GM12878 (cell line): Measurements from ENCODE around the gene RALBP1. TPM values are rescaled to one million over a fixed set of nuclear protein-coding genes. Genes with fewer than 3 reads are reported as not detected.

Experiments used
- ATAC-seq: fragments of 200-7000 bp; cut with Tn5 transposase; 3 replicates; pipeline ENCODE4 v1.9.1; 2020; ENCODE audit warnings: mild to moderate bottlenecking, moderate library complexity
- BruUV-seq: library from RNA; stranded (reverse); fragments of 400-500 nt; replicated peaks from 2 replicates; lab custom pipeline; 2021; lab: Mats Ljungman, UMichigan
- CTCF ChIA-PET: fragments of 300-600 bp; sonication (Branson Sonifier 250); formaldehyde crosslinking; extraction: SDS; loops from one replicate; lab custom pipeline; 2021; ENCODE audit warnings: inconsistent platforms; lab: Yijun Ruan, JAX
- POLR2A ChIA-PET: fragments of 350-600 bp; formaldehyde crosslinking; extraction: SDS; loops from one replicate; lab custom pipeline; 2021; ENCODE audit warnings: inconsistent platforms; lab: Charles Lee
- RAD21 ChIA-PET: fragments of 300-600 bp; sonication (Branson Sonifier 250); formaldehyde crosslinking; loops from one replicate; lab custom pipeline; 2023; ENCODE audit warnings: antibody characterized with exemption; ENCODE audit not compliant: unreplicated experiment; lab: Charles Lee
- SMC1A ChIA-PET: fragments of 300-600 bp; sonication (Branson Sonifier 250); formaldehyde crosslinking; loops from one replicate; lab custom pipeline; 2023; ENCODE audit not compliant: unreplicated experiment, uncharacterized antibody; lab: Charles Lee
- DNase-seq: peaks from one replicate; pipeline ENCODE4 v3.0.0-alpha.2; 2011; ENCODE audit warnings: low read depth, low spot score
- FAIRE-seq: peaks from 3 replicates; lab custom pipeline; 2011; peaks lifted over from hg19 to GRCh38; lab: Jason Lieb, UNC
- H2AFZ ChIP-seq: 2 replicates; pipeline ENCODE4 v1.6.0; 2011; ENCODE audit warnings: low read depth, low read length, control low read depth; ENCODE audit not compliant: control insufficient read depth
- H3K27ac ChIP-seq: 2 replicates; pipeline ENCODE4 v1.5.1; 2011; ENCODE audit warnings: control low read depth; ENCODE audit not compliant: control insufficient read depth, insufficient read depth
- H3K27me3 ChIP-seq, 2 experiments: replicated peaks in 1 of 2; 2 replicates each; pipeline versions ENCODE4 v1.6.0 to v1.6.1; 2011; ENCODE audit warnings: low read length in 1 of 2; ENCODE audit not compliant: control insufficient read depth in 2 of 2, insufficient read depth in 2 of 2
- H3K36me3 ChIP-seq, 2 experiments: 2 replicates each; pipeline ENCODE4 v1.5.1; 2011; ENCODE audit warnings: low read length in 1 of 2; ENCODE audit not compliant: control insufficient read depth in 2 of 2, insufficient read depth in 2 of 2
- H3K4me1 ChIP-seq: 2 replicates; pipeline ENCODE4 v1.6.1; 2011; ENCODE audit warnings: mild to moderate bottlenecking, low read length, moderate library complexity, mixed read lengths; ENCODE audit not compliant: control insufficient read depth, insufficient read depth
- H3K4me2 ChIP-seq: 2 replicates; pipeline ENCODE4 v1.6.0; 2011; ENCODE audit warnings: control low read depth; ENCODE audit not compliant: control insufficient read depth, insufficient read depth
- H3K4me3 ChIP-seq: fragments of 200-600 bp; sonication (generic); 2 replicates; pipeline ENCODE4 v1.5.1; 2016
- H3K79me2 ChIP-seq: 2 replicates; pipeline ENCODE4 v1.6.0; 2011; ENCODE audit warnings: low read length; ENCODE audit not compliant: control insufficient read depth, insufficient read depth
- H3K9ac ChIP-seq: 2 replicates; pipeline ENCODE4 v1.8.0; 2011; ENCODE audit warnings: low read length, control low read depth, mixed read lengths; ENCODE audit not compliant: control insufficient read depth, insufficient read depth
- H3K9me3 ChIP-seq: replicated peaks from 3 replicates; pipeline ENCODE4 v1.5.1; 2011; ENCODE audit warnings: mild to moderate bottlenecking, low read length; ENCODE audit not compliant: control insufficient read depth, insufficient read depth
- H4K20me1 ChIP-seq: 2 replicates; pipeline ENCODE4 v1.6.0; 2011; ENCODE audit not compliant: control insufficient read depth, insufficient read depth
- ASH2L ChIP-seq: fragments of 300-600, 200-600 bp; sonication (generic); IDR thresholded peaks from 2 replicates; pipeline ENCODE4 v1.6.1; 2017; ENCODE audit warnings: low read depth, mild to moderate bottlenecking, borderline replicate concordance
- ATF3 ChIP-seq: IDR thresholded peaks from 2 replicates; pipeline ENCODE4 v1.6.1; 2011; ENCODE audit warnings: low read depth, mild to moderate bottlenecking, low read length, moderate library complexity, borderline replicate concordance; ENCODE audit errors: extremely low read depth
- E2F4 ChIP-seq: IDR thresholded peaks from 2 replicates; pipeline ENCODE4 v1.6.1; 2012; ENCODE audit warnings: low read depth, low read length, improper control_type of control experiment
- IKZF1 ChIP-seq: fragments of 450-650 bp; conservative IDR thresholded peaks from 2 replicates; pipeline ENCODE4 v1.6.1; 2017; ENCODE audit warnings: antibody characterized with exemption, mild to moderate bottlenecking
- KLF5 ChIP-seq: fragments of 450-650 bp; IDR thresholded peaks from 2 replicates; pipeline ENCODE4 v1.6.1; 2014; ENCODE audit warnings: mild to moderate bottlenecking; ENCODE audit not compliant: partially characterized antibody
- NFXL1 ChIP-seq: fragments of 450-650 bp; IDR thresholded peaks from 2 replicates; pipeline ENCODE4 v1.6.1; 2017; ENCODE audit warnings: antibody characterized with exemption, mild to moderate bottlenecking, borderline replicate concordance
- SREBF1 ChIP-seq: IDR thresholded peaks from 2 replicates; pipeline ENCODE4 v1.6.1; 2012; ENCODE audit warnings: mild to moderate bottlenecking, low read length
- SUZ12 ChIP-seq: fragments of 200-600 bp; sonication (generic); IDR thresholded peaks from one replicate; pipeline ENCODE4 v1.6.1; 2018; ENCODE audit warnings: antibody characterized with exemption, mild to moderate bottlenecking; ENCODE audit not compliant: unreplicated experiment
- TCF7 ChIP-seq: IDR thresholded peaks from 2 replicates; pipeline ENCODE4 v1.6.1; 2014; ENCODE audit warnings: antibody characterized with exemption, borderline replicate concordance
- ZBED1 ChIP-seq: IDR thresholded peaks from 2 replicates; pipeline ENCODE4 v1.6.1; 2016; ENCODE audit warnings: borderline replicate concordance
- WGBS: methylation state at CpG from one replicate; pipeline ENCODE4 v1.1.6; 2016; ENCODE audit warnings: low lambda C conversion rate; ENCODE audit not compliant: insufficient replicate concordance, insufficient coverage; ENCODE audit errors: missing lambda C conversion rate; 5-methylcytosine and 5-hydroxymethylcytosine counted together
- in situ Hi-C: fragments of 300-500 bp; cut with MboI; formaldehyde crosslinking; loops from 9 replicates; pipeline ENCODE4 v1.14.3; 2018; ENCODE audit warnings: mixed read lengths
- intact Hi-C: fragments of 100-400 bp; cut with micrococcal nuclease; formaldehyde crosslinking; loops from one replicate; pipeline ENCODE4 v1.14.2; 2022; ENCODE audit not compliant: unreplicated experiment
- polyA plus RNA-seq, 11 experiments: library from polyadenylated mRNA; depleted of rRNA in 4 of 11; unstranded in 6 of 11; stranded (reverse) in 5 of 11; fragments of >200 nt; fragmentation: Nextera tagmentation in 4 of 11; fragmentation: Illumina TruSeq in 1 of 11; extraction: Ambion mirVana in 4 of 11; extraction: Trizol in 1 of 11; gene quantifications; 1 replicate in 1 of 11; 2 replicates in 10 of 11; pipeline versions ENCODE4 v1.2.1 to v1.2.3, GENCODE V29; 2011 to 2016; ENCODE audit warnings: inconsistent platforms in 2 of 11, missing spikeins in 2 of 11, low read depth in 1 of 11
- total RNA-seq, 4 experiments: library from RNA; depleted of rRNA in 3 of 4; stranded (reverse); fragments of >200 nt in 3 of 4; fragmentation: Illumina TruSeq in 1 of 4; extraction: Trizol in 1 of 4; gene quantifications; 2 replicates each; pipeline versions ENCODE4 v1.2.1 to v1.2.3, GENCODE V29; 2013 to 2021

Gene RALBP1
- total and polyA plus RNA-seq, 10 of the 15 experiments (the other 5 are each of a cell fraction or from before 2014, with no cell fraction given), result 11.2 to 46.9 (median 41.8) TPM

GRCh38 chr18:9569178-9569577 lies 93.9 kb downstream of the RALBP1 start:
- intact Hi-C loops, result no loop called here
- no peak overlapping the region for H3K9ac ChIP-seq
- ChIA-PET SMC1A (interaction anchor here (0.6 to 1.3 kb wide), 2 partner anchors 104 to 1521 kb away, joined by 3 read pairs; no protein-coding TSS in a partner anchor), RAD21 (no interaction called here), POLR2A (interaction anchor here (0.7 kb wide), 1 partner anchor 130 kb away, joined by 5 read pairs; no protein-coding TSS in a partner anchor), CTCF (interaction anchor here (0.7 kb wide), 1 partner anchor 10 kb away, joined by 3 read pairs; no protein-coding TSS in a partner anchor)
- H3K36me3 ChIP-seq, result peaks cover 0 to 17% of the 10 kb centered on the region in 2 experiments; a peak in 2 of 4 replicates
- H3K4me3 ChIP-seq, result no peak overlapping the region
- no peaks in the 10 kb centered on the region for H4K20me1 ChIP-seq
- no TSS peak for BruUV-seq
- FAIRE-seq (no peak), DNase-seq (no peak), ATAC-seq (no peak)
- in situ Hi-C loops, result no loop called here
- no peaks in the 10 kb centered on the region for H3K4me1 ChIP-seq
- H2AFZ ChIP-seq, result no peak overlapping the region
- no peak overlapping the region for H3K27ac ChIP-seq
- H3K27me3 ChIP-seq, result no peaks in the 10 kb centered on the region
- H3K9me3 ChIP-seq, result no peaks in the 10 kb centered on the region
- TF ChIP-seq SUZ12 (no peak), ASH2L (no peak), TCF7 (no peak)
- no peak overlapping the region for H3K4me2 ChIP-seq
- WGBS, result 89% methylated on average over 7 of the region's 8 CpGs
- no peaks in the 10 kb centered on the region for H3K79me2 ChIP-seq

DNA sequence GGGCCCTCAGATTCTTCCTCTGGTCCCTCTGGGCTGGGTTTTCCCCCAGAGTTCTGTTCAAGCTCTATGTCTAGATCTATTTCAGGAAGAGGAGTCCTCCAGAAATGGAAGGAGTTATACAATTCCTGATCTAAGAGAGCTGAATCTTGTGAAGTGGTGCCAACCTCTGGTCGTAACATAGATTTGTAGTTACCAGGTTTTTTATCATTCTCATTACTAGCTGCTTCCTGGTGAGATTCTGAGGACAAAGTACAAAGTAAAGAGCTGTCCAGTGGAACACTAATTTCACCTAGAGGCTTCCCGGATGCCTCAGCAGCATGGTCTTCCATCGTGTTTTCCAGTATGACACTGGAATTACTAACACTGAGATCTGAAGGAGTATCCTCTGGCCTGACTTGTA lies 94.9 kb downstream of the RALBP1 start:
- no peaks in the 10 kb centered on the region for H3K4me1 ChIP-seq
- H3K4me3 ChIP-seq, result no peak overlapping the region
- no peak overlapping the region for H3K4me2 ChIP-seq
- H3K9ac ChIP-seq, result no peak overlapping the region
- H4K20me1 ChIP-seq, result no peaks in the 10 kb centered on the region
- no peak for ATAC-seq
- H3K79me2 ChIP-seq, result no peaks in the 10 kb centered on the region
- ChIA-PET CTCF (interaction anchor here (0.7 kb wide), 1 partner anchor 53 kb away, joined by 3 read pairs; no protein-coding TSS in a partner anchor), SMC1A (no interaction called here)
- WGBS, result 97% methylated on average over 3 of the region's 3 CpGs
- no peak overlapping the region for H2AFZ ChIP-seq
- no peak overlapping the region for H3K27ac ChIP-seq
- FAIRE-seq, result no peak
- BruUV-seq, result no TSS peak
- TF ChIP-seq ZBED1, result no peak
- no peak for TF ChIP-seq KLF5
- TF ChIP-seq ATF3, result no peak
- TF ChIP-seq NFXL1, result no peak
- TF ChIP-seq SREBF1, result no peak
- no peak for TF ChIP-seq E2F4
- no peak for TF ChIP-seq IKZF1
- TF ChIP-seq, all 136 proteins: peak for 0
- no peaks in the 10 kb centered on the region for H3K9me3 ChIP-seq
- intact Hi-C loops (no loop called here), in situ Hi-C loops (no loop called here)
- H3K36me3 ChIP-seq, result peaks cover 0 to 20% of the 10 kb centered on the region in 2 experiments; a peak in 3 of 4 replicates
- POLR2A ChIA-PET, result no interaction called here
- H3K27me3 ChIP-seq, result no peaks in the 10 kb centered on the region
- no peak for DNase-seq
- RAD21 ChIA-PET, result no interaction called here
